Gastroesophageal sphincter (tissue), 4 donors: ENCODE data around the gene MUC5AC. TPM values are rescaled to one million over a fixed set of nuclear protein-coding genes. Genes with fewer than 3 reads are reported as not detected.

ENCODE experiments used
- ATAC-seq: fragments of 150-250 bp; one replicate; pipeline ENCODE4 v1.9.1; 2016; ENCODE audit warnings: mild to moderate bottlenecking, moderate library complexity
- H3K27ac ChIP-seq, 4 donors: fragments of 200-600 bp; sonication (generic) in 3 of 4; 1 replicate in 3 of 4; 2 replicates in 1 of 4; pipeline ENCODE4 v1.5.1; 2016 to 2019
- H3K27me3 ChIP-seq: fragments of 200-600 bp; sonication (generic); one replicate; pipeline ENCODE4 v1.5.1; 2019
- H3K36me3 ChIP-seq, 2 donors: fragments of 200-600 bp; sonication (generic); one replicate each; pipeline ENCODE4 v1.5.1; 2019; ENCODE audit warnings: control low read depth in 1 of 2
- H3K4me1 ChIP-seq, 3 donors: fragments of 200-600 bp; sonication (generic); 1 replicate in 2 of 3; 2 replicates in 1 of 3; pipeline ENCODE4 v1.5.1; 2016 to 2019; ENCODE audit warnings: control low read depth in 2 of 3
- H3K4me3 ChIP-seq, 2 donors: fragments of 200-600 bp; sonication (generic); one replicate each; pipeline ENCODE4 v1.5.1; 2019; ENCODE audit warnings: mild to moderate bottlenecking in 1 of 2, moderate library complexity in 1 of 2
- H3K9me3 ChIP-seq, 3 donors: fragments of 200-600 bp; sonication (generic); one replicate each; pipeline ENCODE4 v1.5.1; 2017 to 2019; ENCODE audit warnings: control low read depth in 2 of 3
- EP300 ChIP-seq: sonication (generic); formaldehyde crosslinking; IDR thresholded peaks from one replicate; pipeline ENCODE4 v1.6.1; 2017; ENCODE audit warnings: antibody characterized with exemption, mild to moderate bottlenecking
- POLR2A ChIP-seq, 2 donors: fragments of 450-650 bp; IDR thresholded peaks; one replicate each; pipeline ENCODE4 v1.6.1; 2017; ENCODE audit warnings: antibody characterized with exemption in 2 of 2, mild to moderate bottlenecking in 2 of 2, moderate library complexity in 1 of 2
- POLR2AphosphoS5 ChIP-seq: sonication (generic); formaldehyde crosslinking; IDR thresholded peaks from one replicate; pipeline ENCODE4 v1.6.1; 2017; ENCODE audit warnings: antibody characterized with exemption
- WGBS, 2 donors: methylation state at CpG; one replicate each; pipeline ENCODE4 v1.1.5; 2018; ENCODE audit warnings: low coverage in 1 of 2; 5-methylcytosine and 5-hydroxymethylcytosine counted together
- total RNA-seq, 4 donors: library from RNA; depleted of rRNA; stranded (reverse); fragments of >200 nt; gene quantifications; one replicate each; pipeline ENCODE4 v1.1.0, GENCODE V29; 2016
- TF ChIP-seq, protein P1 (sequence below), 4 experiments: fragments of 200-600 bp in 2 of 4; fragments of 450-650 bp in 2 of 4; sonication (generic) in 1 of 4; IDR thresholded peaks; one replicate each; pipeline ENCODE4 v1.5.1; 2017 to 2019; ENCODE audit warnings: antibody characterized with exemption in 4 of 4, mild to moderate bottlenecking in 2 of 4, moderate library complexity in 2 of 4

MUC5AC gene
- total RNA-seq, 4 donors from 2014 or later, result 0.02 to 0.31 TPM; not detected in 2

DNA sequence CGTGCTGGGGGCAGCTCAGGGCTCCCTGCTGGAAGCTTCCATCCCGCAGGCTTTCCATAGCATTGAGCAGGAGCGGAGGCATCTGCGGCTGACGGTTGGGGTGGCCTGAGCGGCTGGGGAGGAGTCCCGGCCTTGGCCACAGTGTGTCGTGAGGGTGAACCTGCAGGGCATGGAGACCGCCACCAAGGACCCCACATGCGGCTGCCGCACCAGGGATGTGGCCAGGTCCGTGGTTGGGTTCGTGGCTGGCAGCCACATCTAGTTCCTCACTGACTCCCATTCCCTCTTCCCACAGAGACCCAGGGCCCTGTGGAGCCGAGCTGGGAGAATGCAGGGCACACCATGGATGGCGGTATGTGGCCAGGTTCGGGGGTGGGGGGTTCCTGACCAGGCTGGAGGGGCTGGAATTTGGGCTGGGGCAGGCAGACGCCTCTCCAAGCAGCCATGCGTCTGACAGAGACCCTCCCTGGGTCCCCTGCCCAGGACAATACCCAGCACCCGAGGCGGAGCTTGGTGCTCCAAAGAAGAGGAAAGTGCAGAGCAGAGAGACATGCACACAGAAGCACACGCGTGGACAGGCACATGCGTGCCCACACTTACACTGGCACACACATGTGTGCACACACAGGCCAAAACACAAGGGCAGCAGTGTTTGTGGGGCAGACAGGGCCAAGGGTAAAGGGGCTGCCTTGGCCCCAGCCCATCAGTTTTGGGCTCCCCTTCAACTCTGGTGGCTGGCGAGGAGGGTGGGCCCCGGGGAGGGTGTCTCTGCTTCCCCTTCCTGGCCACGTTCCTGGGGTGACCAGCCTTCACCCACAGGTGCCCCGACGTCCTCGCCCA lies 67.9 kb downstream of the MUC5AC start:
- 59 to 86% methylated on average over 5 to 6 of the region's 29 CpGs for WGBS, 2 donors
- no peak overlapping the region for H3K27ac ChIP-seq
- no peaks in the 10 kb centered on the region for H3K4me1 ChIP-seq
- H3K36me3 ChIP-seq, result no peaks in the 10 kb centered on the region
- peaks cover 100% of the 10 kb centered on the region for H3K27me3 ChIP-seq
- H3K9me3 ChIP-seq, result no peaks in the 10 kb centered on the region
- H3K4me3 ChIP-seq, result no peak overlapping the region
- TF ChIP-seq EP300 (no peak), POLR2AphosphoS5 (no peak), POLR2A (IDR thresholded peaks at IDR 0.05) (no peak)
- TF ChIP-seq, protein P1, sequence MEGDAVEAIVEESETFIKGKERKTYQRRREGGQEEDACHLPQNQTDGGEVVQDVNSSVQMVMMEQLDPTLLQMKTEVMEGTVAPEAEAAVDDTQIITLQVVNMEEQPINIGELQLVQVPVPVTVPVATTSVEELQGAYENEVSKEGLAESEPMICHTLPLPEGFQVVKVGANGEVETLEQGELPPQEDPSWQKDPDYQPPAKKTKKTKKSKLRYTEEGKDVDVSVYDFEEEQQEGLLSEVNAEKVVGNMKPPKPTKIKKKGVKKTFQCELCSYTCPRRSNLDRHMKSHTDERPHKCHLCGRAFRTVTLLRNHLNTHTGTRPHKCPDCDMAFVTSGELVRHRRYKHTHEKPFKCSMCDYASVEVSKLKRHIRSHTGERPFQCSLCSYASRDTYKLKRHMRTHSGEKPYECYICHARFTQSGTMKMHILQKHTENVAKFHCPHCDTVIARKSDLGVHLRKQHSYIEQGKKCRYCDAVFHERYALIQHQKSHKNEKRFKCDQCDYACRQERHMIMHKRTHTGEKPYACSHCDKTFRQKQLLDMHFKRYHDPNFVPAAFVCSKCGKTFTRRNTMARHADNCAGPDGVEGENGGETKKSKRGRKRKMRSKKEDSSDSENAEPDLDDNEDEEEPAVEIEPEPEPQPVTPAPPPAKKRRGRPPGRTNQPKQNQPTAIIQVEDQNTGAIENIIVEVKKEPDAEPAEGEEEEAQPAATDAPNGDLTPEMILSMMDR (IDR thresholded peaks at IDR 0.05), result no peak
- ATAC-seq, result no peak

DNA sequence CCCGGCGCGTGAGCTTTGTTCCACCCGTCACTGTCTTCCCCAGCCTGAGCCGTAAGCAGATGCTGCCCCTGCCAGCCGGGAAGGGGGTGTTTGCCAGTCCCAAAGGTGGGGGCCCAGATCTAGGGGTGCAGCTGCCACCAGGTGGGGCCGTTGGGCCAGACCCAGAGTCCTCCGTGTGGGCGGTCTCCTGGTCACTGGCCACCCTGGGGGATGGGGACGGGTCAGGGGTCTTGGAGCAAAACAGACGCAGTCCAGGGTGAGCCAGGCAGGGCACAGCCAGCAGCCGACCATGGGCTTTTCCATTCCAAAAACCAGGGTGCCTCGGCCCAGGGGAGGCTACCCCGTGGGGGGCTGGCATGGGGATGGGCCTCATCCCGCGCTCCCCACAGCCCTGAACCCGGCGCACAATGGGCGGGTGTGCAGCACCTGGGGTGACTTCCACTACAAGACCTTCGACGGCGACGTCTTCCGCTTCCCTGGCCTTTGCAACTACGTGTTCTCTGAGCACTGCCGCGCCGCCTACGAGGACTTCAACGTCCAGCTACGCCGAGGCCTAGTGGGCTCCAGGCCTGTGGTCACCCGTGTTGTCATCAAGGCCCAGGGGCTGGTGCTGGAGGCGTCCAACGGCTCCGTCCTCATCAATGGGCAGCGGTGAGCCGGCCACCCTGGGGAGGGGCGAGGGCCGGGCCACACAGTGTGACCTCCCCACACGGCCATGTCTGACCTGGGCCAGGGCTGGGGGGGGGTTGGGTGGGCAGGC lies 68.7 kb downstream of the MUC5AC start:
- Histone ChIP-seq H3K27ac (no peak overlapping the region), H3K9me3 (no peaks in the 10 kb centered on the region), H3K4me1 (no peaks in the 10 kb centered on the region), H3K36me3 (no peaks in the 10 kb centered on the region), H3K4me3 (no peak overlapping the region), H3K27me3 (peaks cover 100% of the 10 kb centered on the region)
- TF ChIP-seq POLR2A (IDR thresholded peaks at IDR 0.05), result no peak
- no peak for TF ChIP-seq POLR2AphosphoS5
- TF ChIP-seq, protein P1 (IDR thresholded peaks at IDR 0.05), result no peak
- no peak for TF ChIP-seq EP300
- ATAC-seq, result no peak
- WGBS, 2 donors, result 70 to 100% methylated on average over 2 to 3 of the region's 41 CpGs

DNA sequence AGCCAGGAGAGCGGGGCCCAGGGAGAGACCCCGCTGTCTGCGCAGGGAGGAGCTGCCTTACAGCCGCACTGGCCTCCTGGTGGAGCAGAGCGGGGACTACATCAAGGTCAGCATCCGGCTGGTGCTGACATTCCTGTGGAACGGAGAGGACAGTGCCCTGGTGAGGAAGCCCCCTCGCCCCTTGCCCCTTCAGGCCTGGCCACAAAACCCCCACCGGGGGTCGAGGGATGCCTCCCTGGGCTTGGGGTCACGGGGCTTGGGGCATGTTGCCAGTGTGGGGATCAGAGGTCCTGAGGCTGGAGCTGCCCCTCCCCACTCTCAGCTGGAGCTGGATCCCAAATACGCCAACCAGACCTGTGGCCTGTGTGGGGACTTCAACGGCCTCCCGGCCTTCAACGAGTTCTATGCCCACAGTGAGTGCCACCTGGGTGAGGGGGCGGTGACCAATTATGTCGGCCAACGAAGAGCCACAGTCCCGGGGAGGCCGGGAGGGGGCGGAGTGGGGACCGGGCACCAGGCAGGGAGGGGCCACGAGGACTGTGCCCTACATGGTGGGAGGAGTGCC lies 69.3 kb downstream of the MUC5AC start:
- Histone ChIP-seq H3K36me3 (no peaks in the 10 kb centered on the region), H3K27me3 (peaks cover 100% of the 10 kb centered on the region), H3K9me3 (no peaks in the 10 kb centered on the region), H3K27ac (no peak overlapping the region), H3K4me3 (no peak overlapping the region), H3K4me1 (no peaks in the 10 kb centered on the region)
- TF ChIP-seq POLR2AphosphoS5, result no peak
- ATAC-seq, result no peak
- no CpG with 5 or more reads among the region's 23 CpGs for WGBS, 2 donors

DNA sequence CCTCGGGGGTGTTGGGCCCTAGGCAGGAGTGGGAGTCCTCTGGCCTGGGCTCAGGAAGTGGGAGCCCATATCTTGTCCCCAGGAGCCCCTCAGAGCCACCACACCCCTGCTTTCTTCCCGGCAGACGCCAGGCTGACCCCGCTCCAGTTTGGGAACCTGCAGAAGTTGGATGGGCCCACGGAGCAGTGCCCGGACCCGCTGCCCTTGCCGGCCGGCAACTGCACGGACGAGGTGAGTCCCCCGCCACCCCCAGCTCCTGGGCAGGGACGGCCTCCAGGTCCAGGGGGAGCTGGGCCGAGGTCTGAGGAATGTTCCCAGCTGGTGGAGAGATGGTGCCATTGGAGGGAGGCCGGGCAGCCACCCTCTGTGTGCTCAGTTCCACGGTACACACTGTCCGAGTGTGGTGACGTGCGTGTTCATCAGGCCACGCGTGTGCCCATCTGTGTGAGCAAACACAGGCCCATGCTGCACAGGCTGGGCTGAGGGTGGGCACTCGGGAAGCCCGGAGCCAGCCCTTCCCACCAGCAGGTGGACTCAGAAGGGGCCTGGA lies 69.9 kb downstream of the MUC5AC start:
- no peaks in the 10 kb centered on the region for H3K9me3 ChIP-seq
- TF ChIP-seq POLR2AphosphoS5 (no peak), EP300 (no peak), POLR2A (IDR thresholded peaks at IDR 0.05) (no peak)
- TF ChIP-seq, protein P1 (IDR thresholded peaks at IDR 0.05), result no peak
- H3K4me1 ChIP-seq, result no peaks in the 10 kb centered on the region
- H3K27me3 ChIP-seq, result peaks cover 100% of the 10 kb centered on the region
- no peak overlapping the region for H3K27ac ChIP-seq
- no peaks in the 10 kb centered on the region for H3K36me3 ChIP-seq
- ATAC-seq, result no peak
- H3K4me3 ChIP-seq, result no peak overlapping the region
- no CpG with 5 or more reads among the region's 23 CpGs for WGBS, 2 donors

DNA sequence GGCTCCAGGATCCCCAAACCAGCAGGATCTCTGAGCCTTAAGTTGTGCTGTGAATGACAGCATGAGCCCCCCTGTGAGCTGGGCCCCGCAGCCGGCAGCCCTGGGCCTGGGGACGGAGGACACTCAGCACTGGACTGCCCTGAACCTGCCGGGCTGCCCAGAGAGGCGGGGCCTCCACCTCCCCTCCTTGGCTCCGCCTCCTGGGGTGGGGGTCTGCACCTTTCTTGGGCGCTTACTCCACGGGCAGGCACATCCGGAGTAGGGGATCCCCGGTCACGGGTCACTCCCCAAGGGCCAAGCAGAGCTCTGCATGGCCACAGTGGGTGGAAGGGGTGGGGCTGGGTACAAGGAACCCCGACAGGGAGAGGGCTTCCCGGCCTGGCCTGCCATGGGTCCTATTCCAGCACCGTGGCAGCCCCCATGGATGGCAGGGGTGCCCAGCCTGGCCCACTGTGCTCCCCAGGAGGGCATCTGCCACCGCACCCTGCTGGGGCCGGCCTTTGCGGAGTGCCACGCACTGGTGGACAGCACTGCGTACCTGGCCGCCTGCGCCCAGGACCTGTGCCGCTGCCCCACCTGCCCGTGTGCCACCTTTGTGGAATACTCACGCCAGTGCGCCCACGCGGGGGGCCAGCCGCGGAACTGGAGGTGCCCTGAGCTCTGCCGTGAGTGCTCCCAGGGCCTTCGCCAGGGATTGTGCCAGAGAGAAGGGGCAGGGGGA lies 70.5 kb downstream of the MUC5AC start:
- H3K4me1 ChIP-seq, result no peaks in the 10 kb centered on the region
- no peaks in the 10 kb centered on the region for H3K9me3 ChIP-seq
- no peak for TF ChIP-seq EP300
- TF ChIP-seq, protein P1 (IDR thresholded peaks at IDR 0.05), result no peak
- TF ChIP-seq POLR2AphosphoS5, result no peak
- TF ChIP-seq POLR2A (IDR thresholded peaks at IDR 0.05), result no peak
- no peak overlapping the region for H3K27ac ChIP-seq
- no CpG with 5 or more reads among the region's 31 CpGs for WGBS, 2 donors
- peaks cover 97% of the 10 kb centered on the region for H3K27me3 ChIP-seq
- H3K36me3 ChIP-seq, result no peaks in the 10 kb centered on the region
- no peak for ATAC-seq
- H3K4me3 ChIP-seq, result no peak overlapping the region
